HG03095 (cell line): ENCODE data around the gene GSG1.
"Not testable (repeated sequence)": the region's sequence is repeated elsewhere in the genome, so short reads cannot be mapped to it uniquely, and the experiment has no call there.

Experiments
- ATAC-seq: cut with Tn5 transposase; IDR thresholded peaks from one replicate; pipeline ENCODE4 v1.9.1; 2021; ENCODE audit warnings: moderate library complexity; ENCODE audit not compliant: unreplicated experiment

Gene GSG1

GRCh38 chr12:13093191-13093847 lies 10.1 kb downstream of the GSG1 start:
- no peak for ATAC-seq

GRCh38 chr12:13091832-13092231 lies 11.6 kb downstream of the GSG1 start:
- no peak for ATAC-seq

- peak; percentile 42 for ATAC-seq
These were observed 13.4 kb downstream of the GSG1 start for GRCh38 chr12:13090054-13090453.

GRCh38 chr12:13088496-13088895 lies 15.0 kb downstream of the GSG1 start:
- ATAC-seq = no peak

GRCh38 chr12:13087766-13088165 lies 15.7 kb downstream of the GSG1 start:
- ATAC-seq = no peak

GRCh38 chr12:13085968-13086686 lies 17.3 kb downstream of the GSG1 start:
- no peak for ATAC-seq

GRCh38 chr12:13084898-13085640 lies 18.4 kb downstream of the GSG1 start:
- no peak for ATAC-seq

GRCh38 chr12:13083638-13084037 lies 19.8 kb downstream of the GSG1 start:
- not testable (repeated sequence) for ATAC-seq

- ATAC-seq = no peak
These were observed 20.6 kb downstream of the GSG1 start for GRCh38 chr12:13082861-13083260.

GRCh38 chr12:13080266-13080665 lies 23.2 kb downstream of the GSG1 start:
- ATAC-seq = no peak

- no peak for ATAC-seq
These were observed 24.0 kb downstream of the GSG1 start for GRCh38 chr12:13079440-13079906.

- ATAC-seq = no peak
These were observed 27.5 kb downstream of the GSG1 start for GRCh38 chr12:13075786-13076570.

- ATAC-seq = no peak
These were observed 28.4 kb downstream of the GSG1 start for GRCh38 chr12:13075118-13075480.

- no peak for ATAC-seq
These were observed 28.9 kb downstream of the GSG1 start for GRCh38 chr12:13074396-13075117.

- ATAC-seq = no peak
These were observed 30.3 kb downstream of the GSG1 start for GRCh38 chr12:13073173-13073572.

- no peak for ATAC-seq
These were observed 31.9 kb downstream of the GSG1 start for GRCh38 chr12:13071305-13072280.

- ATAC-seq = no peak
These were observed 34.1 kb downstream of the GSG1 start for GRCh38 chr12:13069380-13069779.

- ATAC-seq = no peak
These were observed 36.1 kb downstream of the GSG1 start for GRCh38 chr12:13067322-13067721.

GRCh38 chr12:13066459-13066858 lies 37.0 kb downstream of the GSG1 start:
- ATAC-seq = no peak
